ENCODE results near the gene PKHD1.

PKHD1 gene

DNA sequence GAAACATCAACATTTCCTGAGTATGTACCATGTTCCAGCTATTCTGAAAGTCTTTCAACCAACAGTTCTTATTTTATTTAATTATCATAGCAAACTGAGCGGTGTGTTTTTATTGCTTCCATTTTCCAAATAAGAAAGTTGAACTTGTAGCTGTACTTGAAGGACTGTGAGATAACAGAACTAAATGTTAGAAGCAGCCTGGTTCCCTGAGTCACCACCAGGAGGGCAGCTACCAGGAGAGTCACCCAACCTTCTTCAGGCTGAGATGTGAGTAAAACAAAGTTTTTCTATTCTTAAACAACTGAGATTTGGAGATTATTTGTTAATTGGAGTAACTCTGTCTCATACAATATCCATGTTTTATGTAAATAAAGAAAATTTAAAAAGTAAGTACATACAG, 403.4 kb downstream of the PKHD1 start:
- H3K4me3 Mint-ChIP-seq = no peak overlapping the region
- H3K4me1 Mint-ChIP-seq = no peaks in the 10 kb centered on the region
- peaks cover 3% of the 10 kb centered on the region for H3K9me3 Mint-ChIP-seq
- no peak overlapping the region for H3K27ac Mint-ChIP-seq
- no peaks in the 10 kb centered on the region for H3K36me3 Mint-ChIP-seq
- ATAC-seq (no peak), DNase-seq (ENCODE audit: low spot score in 2 of 2) (no peak)

DNA sequence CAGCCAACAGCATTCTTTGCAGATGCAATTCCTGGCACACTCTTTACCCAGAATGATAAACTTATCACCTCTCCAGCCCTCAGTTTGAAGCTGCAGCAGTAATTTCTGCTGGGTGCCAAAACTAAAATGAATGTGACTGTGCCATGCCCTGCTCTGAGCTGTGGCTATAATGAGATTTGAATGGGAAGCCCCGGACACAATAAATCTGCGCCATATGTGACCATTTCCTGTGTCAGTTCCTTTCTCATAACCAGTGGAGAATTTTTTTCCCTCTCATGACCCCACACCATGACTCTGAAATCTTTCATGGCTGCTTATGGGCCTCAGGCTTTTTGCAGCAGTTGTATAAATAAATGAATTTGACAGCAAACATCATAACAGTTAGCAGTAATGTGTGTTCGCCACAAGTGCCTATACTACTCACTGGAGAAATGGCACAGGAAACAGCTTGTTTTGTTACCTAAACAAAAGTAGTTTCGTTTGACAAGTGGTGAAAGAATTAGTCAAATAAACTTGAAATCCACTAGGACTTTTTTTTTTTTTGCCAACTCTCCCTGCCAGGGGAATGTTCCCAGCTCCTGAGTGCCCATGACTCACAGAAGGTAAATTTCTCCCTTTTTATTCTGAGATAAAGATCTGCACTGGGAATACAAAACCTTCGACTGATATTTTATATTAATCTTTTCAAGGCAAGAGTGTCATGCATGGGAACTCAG, 408.4 kb downstream of the PKHD1 start:
- no peak for DNase-seq (ENCODE audit: low spot score in 2 of 2)
- Mint-ChIP-seq H3K27ac (no peak overlapping the region), H3K36me3 (no peaks in the 10 kb centered on the region), H3K4me1 (no peaks in the 10 kb centered on the region), H3K4me3 (no peak overlapping the region), H3K9me3 (peaks cover 3% of the 10 kb centered on the region)
- ATAC-seq = no peak

DNA sequence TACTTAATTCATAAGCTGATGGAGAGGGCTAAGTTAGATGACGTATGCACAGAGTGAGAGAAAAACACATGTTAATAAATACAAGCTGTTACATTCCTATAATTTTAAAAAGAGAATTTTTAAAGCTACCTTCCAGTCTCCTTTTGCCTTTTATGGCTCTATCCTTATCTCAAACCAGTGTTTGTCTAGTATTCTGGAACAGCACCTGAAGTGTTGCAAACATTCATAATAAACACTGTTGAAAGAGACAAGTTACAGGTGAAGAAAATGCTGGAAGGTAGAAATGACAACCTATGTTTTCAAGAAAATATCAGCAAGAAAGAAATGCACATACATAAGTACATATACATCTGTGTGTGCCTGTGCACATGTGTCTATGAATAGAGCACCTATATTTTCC, 409.1 kb downstream of the PKHD1 start:
- DNase-seq (ENCODE audit: low spot score in 2 of 2) = no peak
- ATAC-seq = no peak
- Mint-ChIP-seq H3K9me3 (peaks cover 9% of the 10 kb centered on the region), H3K27ac (no peak overlapping the region), H3K36me3 (no peaks in the 10 kb centered on the region), H3K4me1 (no peaks in the 10 kb centered on the region), H3K4me3 (no peak overlapping the region)

DNA sequence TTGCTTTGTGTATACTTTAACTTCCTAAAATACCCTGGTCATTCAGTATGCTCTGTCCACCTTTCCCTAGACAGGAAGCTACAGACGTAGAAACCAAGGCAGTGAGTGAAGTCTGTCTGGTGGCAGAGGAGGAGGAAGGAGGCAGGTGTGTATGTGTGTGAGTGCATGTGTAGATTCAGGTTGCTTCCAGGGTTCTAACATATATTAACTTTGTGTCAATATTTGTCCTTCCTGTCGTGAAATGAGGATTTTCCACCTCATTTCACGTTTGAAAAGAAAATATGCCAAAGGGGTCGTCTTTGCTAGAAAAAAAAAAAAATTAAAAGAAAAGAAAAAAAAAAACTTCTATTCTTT, 411.5 kb downstream of the PKHD1 start:
- no peak for DNase-seq (ENCODE audit: low spot score in 2 of 2)
- Mint-ChIP-seq H3K4me1 (no peaks in the 10 kb centered on the region), H3K4me3 (no peak overlapping the region), H3K9me3 (peaks cover 17% of the 10 kb centered on the region), H3K36me3 (no peaks in the 10 kb centered on the region), H3K27ac (no peak overlapping the region)
- no peak for ATAC-seq

DNA sequence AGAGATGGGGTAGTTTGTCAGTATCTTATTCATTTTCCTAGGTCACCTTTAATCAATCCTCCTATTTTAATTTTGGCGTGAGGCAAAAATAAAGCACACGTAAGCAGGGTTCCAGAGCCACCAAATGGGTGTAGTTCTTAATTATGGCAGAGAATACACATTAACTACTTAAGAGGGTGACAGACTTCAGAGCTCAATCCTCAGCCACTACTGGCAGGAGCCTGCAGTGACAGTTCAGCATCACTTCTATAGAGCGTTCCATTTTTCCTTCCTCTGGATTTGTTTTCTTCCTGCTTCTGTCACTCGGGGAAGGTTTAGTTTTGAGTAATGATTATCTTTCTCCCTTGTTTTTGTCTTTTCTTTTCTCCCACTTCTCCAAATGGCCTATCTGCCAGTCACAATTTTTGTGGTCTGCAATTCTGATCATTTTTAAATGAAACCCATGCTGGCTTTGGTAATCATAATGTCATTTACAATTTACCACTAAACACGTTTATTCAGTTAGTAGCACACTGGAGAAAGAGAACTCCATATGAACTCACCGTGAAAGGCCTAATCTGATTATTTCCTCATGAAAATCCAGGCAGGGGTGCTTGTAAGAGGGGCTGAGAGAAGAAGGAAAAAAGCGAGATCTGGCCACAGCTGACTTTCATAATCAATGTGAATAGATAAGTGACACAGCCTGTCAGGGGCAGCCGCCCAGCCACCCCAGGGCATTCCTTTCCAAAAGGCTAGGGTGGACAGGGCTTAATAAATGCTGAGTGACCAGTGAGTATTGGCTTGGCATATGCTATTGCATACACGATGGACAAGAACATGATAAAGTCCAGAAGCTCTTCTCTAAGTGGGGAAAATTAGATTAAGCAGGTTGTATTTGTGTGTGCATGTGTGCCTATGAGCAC, 412.1 kb downstream of the PKHD1 start:
- H3K4me1 Mint-ChIP-seq = no peaks in the 10 kb centered on the region
- H3K9me3 Mint-ChIP-seq = peaks cover 17% of the 10 kb centered on the region
- no peak overlapping the region for H3K4me3 Mint-ChIP-seq
- no peaks in the 10 kb centered on the region for H3K36me3 Mint-ChIP-seq
- DNase-seq (ENCODE audit: low spot score in 2 of 2) (no peak), ATAC-seq (no peak)
- no peak overlapping the region for H3K27ac Mint-ChIP-seq

DNA sequence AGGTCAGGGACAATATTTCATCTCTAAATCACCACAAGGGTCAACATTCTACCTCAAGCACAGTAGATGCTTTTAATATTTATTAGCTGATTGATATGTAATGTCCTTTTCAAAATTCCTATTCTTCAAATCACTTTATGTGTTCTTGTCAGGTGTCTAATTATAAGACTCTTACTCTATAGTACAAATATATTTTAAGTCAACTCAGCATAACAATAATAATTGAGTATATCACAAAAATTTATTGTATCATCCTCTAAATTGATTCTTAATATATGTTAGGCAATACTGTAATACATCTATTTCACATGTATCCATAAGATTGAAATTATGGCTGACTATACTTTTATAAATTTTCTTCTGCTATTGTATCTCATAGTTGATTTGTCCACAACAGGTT, 423.9 kb downstream of the PKHD1 start:
- Mint-ChIP-seq H3K27ac (no peak overlapping the region), H3K4me3 (no peak overlapping the region), H3K9me3 (peaks cover 9% of the 10 kb centered on the region), H3K36me3 (no peaks in the 10 kb centered on the region), H3K4me1 (no peaks in the 10 kb centered on the region)
- DNase-seq (ENCODE audit: low spot score in 2 of 2) (no peak), ATAC-seq (no peak)

DNA sequence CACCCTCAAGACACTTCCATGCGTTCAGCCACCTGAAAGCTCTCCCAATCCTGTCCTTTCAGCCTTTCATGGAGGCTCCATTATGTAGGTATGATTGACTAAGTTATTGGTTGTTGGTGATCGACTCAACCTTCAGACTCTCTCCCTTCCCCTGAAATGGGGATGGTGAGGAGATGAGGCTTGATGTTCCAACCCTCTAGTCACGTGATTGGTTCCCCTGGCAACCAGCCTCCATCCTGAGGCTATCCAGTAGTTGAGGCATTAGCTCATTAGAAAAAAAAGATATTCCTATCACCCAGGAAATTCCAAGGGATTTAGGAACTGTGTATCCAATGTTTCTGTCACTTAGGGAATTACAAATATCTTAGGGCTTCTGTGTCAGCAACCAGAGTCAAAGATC, 426.6 kb downstream of the PKHD1 start:
- Mint-ChIP-seq H3K4me1 (no peaks in the 10 kb centered on the region), H3K36me3 (no peaks in the 10 kb centered on the region), H3K4me3 (no peak overlapping the region), H3K27ac (no peak overlapping the region), H3K9me3 (peaks cover 7% of the 10 kb centered on the region)
- DNase-seq (ENCODE audit: low spot score in 2 of 2) = no peak
- no peak for ATAC-seq

DNA sequence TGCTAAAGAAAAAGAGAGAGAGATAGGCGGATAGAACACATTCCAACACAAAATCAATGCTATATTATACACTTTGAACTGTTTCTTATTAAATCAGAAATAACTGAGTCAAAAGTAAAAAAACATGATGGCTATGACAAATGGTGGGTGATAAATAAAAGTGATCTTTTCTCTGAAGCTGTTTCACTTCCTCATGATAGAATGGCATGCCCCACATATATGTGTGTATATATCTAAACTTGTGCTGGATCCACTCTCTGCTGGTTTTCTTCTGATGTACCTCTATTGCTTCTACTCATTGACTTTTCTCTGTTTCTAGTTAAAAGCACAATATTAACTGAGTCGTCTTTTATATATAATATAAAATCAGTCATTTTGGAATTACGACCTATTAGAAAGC, 429.9 kb downstream of the PKHD1 start:
- Mint-ChIP-seq H3K4me1 (no peaks in the 10 kb centered on the region), H3K27ac (no peak overlapping the region), H3K36me3 (no peaks in the 10 kb centered on the region), H3K9me3 (peaks cover 4% of the 10 kb centered on the region), H3K4me3 (no peak overlapping the region)
- DNase-seq (ENCODE audit: low spot score in 2 of 2) (no peak), ATAC-seq (no peak)

DNA sequence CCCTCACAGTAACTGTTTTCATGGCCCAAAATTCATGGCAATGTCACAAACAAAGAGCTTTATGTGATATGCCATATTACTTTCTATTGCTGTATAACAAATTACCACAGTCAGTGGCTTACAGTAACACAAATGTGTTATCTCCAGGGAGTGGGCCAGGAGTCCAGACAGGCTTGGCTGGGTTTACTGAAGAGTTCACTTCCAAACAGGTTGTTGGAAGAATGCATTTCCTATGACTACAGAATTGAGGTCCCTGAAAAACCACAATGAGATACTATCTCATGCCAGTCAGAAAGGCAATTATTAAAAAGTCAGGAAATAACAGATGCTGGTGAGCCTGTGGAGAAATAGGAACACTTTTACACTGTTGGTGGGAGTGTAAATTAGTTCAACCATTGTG, 431.9 kb downstream of the PKHD1 start:
- H3K4me1 Mint-ChIP-seq = no peaks in the 10 kb centered on the region

DNA sequence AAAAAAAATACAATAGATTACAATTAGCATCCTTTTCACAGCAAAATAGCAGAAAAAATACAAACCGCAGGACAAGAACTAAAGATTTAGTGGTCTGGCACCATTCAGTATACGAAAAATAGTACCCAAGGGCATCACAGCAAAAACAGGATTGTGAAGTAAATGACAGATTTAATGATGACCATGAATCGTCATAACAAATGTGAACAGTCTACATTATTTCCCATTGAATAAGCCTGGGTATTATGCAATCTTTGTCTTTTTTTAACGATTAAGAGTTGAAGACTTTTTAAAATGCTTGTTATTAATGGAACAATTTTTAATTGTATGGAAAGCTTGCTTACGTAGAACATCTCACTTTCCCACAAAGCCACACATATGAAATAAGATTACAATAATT, 432.8 kb downstream of the PKHD1 start:
- no peaks in the 10 kb centered on the region for H3K36me3 Mint-ChIP-seq
- H3K9me3 Mint-ChIP-seq = no peaks in the 10 kb centered on the region
- no peak overlapping the region for H3K4me3 Mint-ChIP-seq
- no peak for DNase-seq (ENCODE audit: low spot score in 2 of 2)
- ATAC-seq = no peak
- H3K4me1 Mint-ChIP-seq = no peaks in the 10 kb centered on the region
- no peak overlapping the region for H3K27ac Mint-ChIP-seq

More for the DNA sequence above, 431.9 kb downstream of the PKHD1 start:
- Mint-ChIP-seq H3K27ac (no peak overlapping the region), H3K9me3 (no peaks in the 10 kb centered on the region), H3K4me3 (no peak overlapping the region), H3K36me3 (no peaks in the 10 kb centered on the region)
- no peak for ATAC-seq
- no peak for DNase-seq (ENCODE audit: low spot score in 2 of 2)

DNA sequence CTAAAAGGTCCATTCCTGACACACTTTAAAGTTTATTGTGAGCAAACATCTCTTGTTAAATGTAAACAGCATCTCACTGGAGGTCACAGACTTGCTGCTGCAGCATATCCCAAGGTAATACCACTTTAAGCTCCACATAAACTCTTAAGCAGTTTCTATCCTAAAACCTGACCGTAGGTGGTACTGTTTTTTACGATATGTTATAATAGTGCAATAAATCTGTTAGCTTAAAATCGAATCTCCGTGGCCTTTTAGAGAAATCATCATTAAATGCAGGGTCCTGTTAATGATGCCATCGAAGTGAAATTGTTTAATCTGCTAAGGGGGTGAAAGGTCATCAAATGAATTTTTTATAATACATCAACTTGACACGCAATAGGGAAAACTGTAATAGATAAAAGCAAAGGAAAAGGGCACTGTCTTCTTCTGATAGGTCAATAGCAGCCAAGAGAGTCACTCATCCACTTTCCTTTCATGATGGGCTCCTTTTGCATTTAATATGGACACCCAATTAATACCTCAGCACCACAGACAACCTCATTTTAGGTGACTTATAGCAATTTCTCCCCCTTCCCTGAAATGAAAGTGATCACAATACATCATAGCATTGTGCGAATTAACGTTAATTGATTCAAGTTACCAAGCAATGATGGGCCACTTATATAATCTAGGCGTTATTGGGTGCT, 436.1 kb downstream of the PKHD1 start:
- no peak overlapping the region for H3K4me3 Mint-ChIP-seq
- no peaks in the 10 kb centered on the region for H3K4me1 Mint-ChIP-seq
- ATAC-seq (no peak), DNase-seq (ENCODE audit: low spot score in 2 of 2) (no peak)
- H3K36me3 Mint-ChIP-seq = no peaks in the 10 kb centered on the region
- no peak overlapping the region for H3K27ac Mint-ChIP-seq
- H3K9me3 Mint-ChIP-seq = peaks cover 10% of the 10 kb centered on the region

DNA sequence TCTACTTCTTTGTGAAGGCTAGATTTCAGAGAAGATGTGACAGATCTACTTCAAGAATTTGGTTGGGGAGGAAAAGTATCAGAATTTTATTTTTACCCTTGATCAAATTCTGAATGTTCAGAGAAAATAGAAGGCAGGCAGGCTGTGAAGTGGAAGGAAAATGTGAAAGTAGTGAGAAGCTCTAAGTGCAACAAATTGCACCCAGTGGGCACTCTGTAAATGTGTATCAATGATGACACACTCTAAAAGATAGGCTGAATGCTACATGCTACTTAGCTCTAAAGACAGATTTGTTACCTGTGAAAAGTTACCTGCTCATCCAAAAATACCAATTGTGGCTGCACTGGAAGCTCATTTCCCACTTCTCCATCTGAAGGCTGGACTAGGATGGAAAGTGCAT, 438.6 kb downstream of the PKHD1 start:
- DNase-seq (ENCODE audit: low spot score in 2 of 2) = no peak
- H3K27ac Mint-ChIP-seq = no peak overlapping the region

DNA sequence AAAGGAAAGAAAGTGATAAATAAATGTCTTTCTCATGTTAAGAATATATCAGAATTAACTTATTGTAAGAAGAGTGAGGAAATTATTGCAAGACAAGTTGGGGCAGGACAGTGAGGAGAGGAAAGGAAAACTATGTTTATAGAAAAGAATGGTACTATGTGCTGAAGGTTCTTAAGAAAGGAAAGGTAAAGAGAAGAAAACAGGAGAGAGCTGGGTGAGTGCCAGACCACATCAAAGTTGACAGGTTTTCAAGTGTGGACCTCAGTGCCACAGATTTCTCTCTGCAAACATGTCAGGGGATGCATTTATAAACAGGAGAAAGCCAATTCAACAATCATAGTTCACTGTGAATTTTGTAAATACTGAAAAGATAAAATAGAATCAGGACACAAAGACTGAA, 439.2 kb downstream of the PKHD1 start:
- H3K4me3 Mint-ChIP-seq = no peak overlapping the region
- no peak overlapping the region for H3K27ac Mint-ChIP-seq
- H3K9me3 Mint-ChIP-seq = peaks cover 10% of the 10 kb centered on the region
- H3K36me3 Mint-ChIP-seq = no peaks in the 10 kb centered on the region
- no peaks in the 10 kb centered on the region for H3K4me1 Mint-ChIP-seq
- DNase-seq (ENCODE audit: low spot score in 2 of 2) (no peak), ATAC-seq (no peak)

More for the DNA sequence above, 438.6 kb downstream of the PKHD1 start:
- peaks cover 10% of the 10 kb centered on the region for H3K9me3 Mint-ChIP-seq
- H3K4me3 Mint-ChIP-seq = no peak overlapping the region
- no peak for ATAC-seq
- H3K4me1 Mint-ChIP-seq = no peaks in the 10 kb centered on the region
- no peaks in the 10 kb centered on the region for H3K36me3 Mint-ChIP-seq

DNA sequence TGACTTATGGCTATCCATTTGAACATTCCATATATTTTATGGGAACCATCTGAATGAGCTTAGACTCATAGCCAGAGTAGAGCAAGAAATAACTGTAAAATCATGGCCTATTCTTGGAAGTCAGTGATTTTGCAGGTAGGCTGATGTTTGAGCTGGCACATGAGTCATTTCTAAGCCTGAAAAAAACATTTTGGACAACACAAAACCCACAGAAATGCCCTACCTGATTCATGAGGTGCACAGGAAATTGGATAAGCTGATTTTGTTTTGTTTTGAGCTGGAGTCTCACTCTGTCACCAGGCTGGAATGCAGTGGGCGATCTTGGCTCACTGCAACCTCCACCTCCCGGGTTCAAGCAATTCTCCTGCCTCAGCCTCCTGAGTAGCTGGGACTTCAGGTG, 443.0 kb downstream of the PKHD1 start:
- Mint-ChIP-seq H3K4me3 (no peak overlapping the region), H3K36me3 (no peaks in the 10 kb centered on the region), H3K9me3 (peaks cover 15% of the 10 kb centered on the region), H3K4me1 (no peaks in the 10 kb centered on the region), H3K27ac (no peak overlapping the region)
- ATAC-seq (no peak), DNase-seq (ENCODE audit: low spot score in 2 of 2) (no peak)

DNA sequence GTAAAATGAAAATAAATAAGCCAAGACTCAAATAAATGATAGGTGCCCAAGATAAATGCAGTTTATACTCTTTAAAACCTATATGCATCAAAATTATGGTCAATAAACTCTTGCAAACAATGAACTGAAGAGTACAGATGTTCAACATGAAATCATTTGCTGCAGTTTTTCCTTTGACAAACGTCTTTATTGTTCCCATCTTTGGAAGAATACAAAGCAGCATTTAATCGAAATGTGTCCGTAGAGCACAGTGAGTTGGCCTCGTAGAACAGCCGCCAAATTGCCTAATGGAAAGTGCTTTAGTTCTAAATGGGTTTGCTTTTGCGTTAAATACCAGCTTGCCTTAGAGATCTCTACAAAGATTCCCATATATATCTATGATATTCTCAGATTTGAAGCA, 447.4 kb downstream of the PKHD1 start:
- Mint-ChIP-seq H3K4me1 (no peaks in the 10 kb centered on the region), H3K9me3 (peaks cover 9% of the 10 kb centered on the region), H3K4me3 (no peak overlapping the region), H3K36me3 (no peaks in the 10 kb centered on the region), H3K27ac (no peak overlapping the region)
- no peak for DNase-seq (ENCODE audit: low spot score in 2 of 2)
- ATAC-seq = no peak

DNA sequence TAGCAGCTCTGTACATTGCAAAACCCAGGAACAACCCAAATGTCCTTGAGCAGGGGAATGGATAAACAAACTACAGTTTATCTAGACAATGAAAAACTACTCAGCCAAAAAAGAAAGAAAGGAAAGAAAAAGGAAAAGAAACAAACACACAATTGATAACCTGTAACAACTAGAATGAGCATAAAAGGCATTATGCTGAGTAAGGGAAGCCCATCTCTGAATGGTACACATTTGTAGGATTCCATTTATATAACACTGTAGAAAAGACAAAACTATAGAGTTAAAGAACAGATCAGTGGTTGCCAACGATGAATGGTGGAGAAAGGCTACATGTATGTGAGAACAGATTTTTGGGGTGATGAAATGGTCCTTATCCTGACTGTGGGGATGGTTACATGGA, 454.0 kb downstream of the PKHD1 start:
- H3K9me3 Mint-ChIP-seq = peaks cover 6% of the 10 kb centered on the region
- no peak overlapping the region for H3K27ac Mint-ChIP-seq
- DNase-seq (ENCODE audit: low spot score in 2 of 2) (no peak), ATAC-seq (no peak)
- no peaks in the 10 kb centered on the region for H3K4me1 Mint-ChIP-seq
- no peaks in the 10 kb centered on the region for H3K36me3 Mint-ChIP-seq
- H3K4me3 Mint-ChIP-seq = no peak overlapping the region
